Erythroblast (primary cell): ENCODE data around the gene SERBP1.

Experiments used
- GATA1 ChIP-seq: IDR thresholded peaks from 2 replicates; pipeline ENCODE4 v1.6.1; 2011; ENCODE audit warnings: low read depth, mild to moderate bottlenecking, control low read depth, low read length, moderate library complexity
- POLR2A ChIP-seq: IDR thresholded peaks from 2 replicates; pipeline ENCODE4 v1.6.1; 2011; ENCODE audit warnings: mild to moderate bottlenecking, low read length

DNA sequence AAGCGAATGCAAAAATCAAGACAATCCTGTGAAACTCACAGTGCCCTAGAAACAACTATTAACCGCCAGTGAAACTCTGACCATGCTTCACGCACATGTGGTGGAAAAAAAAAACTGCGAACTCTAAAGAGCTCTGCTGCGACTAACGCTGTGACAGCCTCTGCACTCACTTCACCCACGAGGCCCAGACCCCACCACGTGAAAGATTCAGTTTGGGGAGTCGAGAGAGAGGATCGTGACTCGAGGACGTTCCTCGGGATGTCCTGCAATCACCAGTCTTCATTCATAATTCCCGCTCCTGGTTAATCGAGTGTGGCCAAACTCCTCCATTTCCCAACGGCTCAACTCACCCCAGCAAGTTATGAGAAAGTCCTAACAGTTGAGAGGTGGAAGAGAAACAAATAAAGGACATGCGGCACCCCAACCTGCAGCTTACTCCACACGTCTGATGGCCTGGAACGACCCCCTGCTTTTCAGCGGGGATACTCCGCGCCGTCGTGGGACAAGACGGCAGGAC, 1.1 kb downstream of the SERBP1 start:
- TF ChIP-seq POLR2A (no peak), GATA1 (no peak)
